Measurements from ENCODE around the gene SMR3B. TPM values are rescaled to one million over a fixed set of nuclear protein-coding genes. Genes with fewer than 3 reads are reported as not detected.

The SMR3B gene
- total RNA-seq = not detected
- total RNA-seq (2013) = not detected
- total RNA-seq = 0 to 0.06 (median 0) reads per million in 29 experiments

GRCh38 chr4:70382691-70383181 lies at the start of gene SMR3B:
Gene SMR3B, plus strand, starts transcription at chr4:70383131. Its CDS starts 1,380 bp downstream, at chr4:70384511.
- no peak within 1 kb of the TSS for H3K4me3 ChIP-seq (ENCODE audit: control insufficient read depth in 1 of 2, extremely low read depth in 1 of 2, low read length in 1 of 2)
- ATAC-seq (replicated peaks in 1 of 4) = no peak
- H3K27ac ChIP-seq (ENCODE audit: low read length) = no peak within 1 kb of the TSS
- H3K4me1 ChIP-seq (ENCODE audit: control insufficient read depth in 1 of 2, extremely low read depth in 1 of 2, insufficient read depth in 2 of 2, low read length in 2 of 2) = no peaks in the 10 kb centered on the region
- ChIA-PET CTCF (no interaction called here), POLR2A (no interaction called here)
- H3K27me3 ChIP-seq (replicated peaks in 1 of 2; ENCODE audit: control insufficient read depth in 2 of 2, extremely low read depth in 1 of 2, insufficient read depth in 2 of 2, low read length in 1 of 2) = no peaks in the 10 kb centered on the region
- WGBS (ENCODE audit: insufficient coverage) = 56% methylated on average over 3 of the region's 5 CpGs
- DNase-seq = no peak
- Mint-ChIP-seq H3K27me3 (no peaks in the 10 kb centered on the region), H3K4me3 (no peak within 1 kb of the TSS), H3K27ac (no peak within 1 kb of the TSS), H3K9me3 (no peaks in the 10 kb centered on the region), H3K36me3 (no peaks in the 10 kb centered on the region), H3K4me1 (no peaks in the 10 kb centered on the region)
- H3K36me3 ChIP-seq (ENCODE audit: control insufficient read depth in 2 of 2, extremely low read depth in 1 of 2, insufficient read depth in 1 of 2, low read length in 1 of 2) = no peaks in the 10 kb centered on the region
- no peaks in the 10 kb centered on the region for H3K9me3 ChIP-seq

- Mint-ChIP-seq H3K27me3 (no peaks in the 10 kb centered on the region), H3K36me3 (no peaks in the 10 kb centered on the region), H3K9me3 (no peaks in the 10 kb centered on the region), H3K4me3 (no peak within 1 kb of the TSS), H3K27ac (no peak within 1 kb of the TSS), H3K4me1 (no peaks in the 10 kb centered on the region)
- no peak for DNase-seq
- CTCF ChIA-PET = no interaction called here
- no peaks in the 10 kb centered on the region for H3K36me3 ChIP-seq (ENCODE audit: control insufficient read depth in 2 of 2, extremely low read depth in 1 of 2, insufficient read depth in 1 of 2, low read length in 1 of 2)
- POLR2A ChIA-PET = no interaction called here
- H3K27ac ChIP-seq (ENCODE audit: low read length) = no peak within 1 kb of the TSS
- no peak for ATAC-seq (replicated peaks in 1 of 4)
- no peak within 1 kb of the TSS for H3K4me3 ChIP-seq (ENCODE audit: control insufficient read depth in 1 of 2, extremely low read depth in 1 of 2, low read length in 1 of 2)
- 90% methylated on average over 3 of the region's 3 CpGs for WGBS (ENCODE audit: insufficient coverage)
- H3K27me3 ChIP-seq (replicated peaks in 1 of 2; ENCODE audit: control insufficient read depth in 2 of 2, extremely low read depth in 1 of 2, insufficient read depth in 2 of 2, low read length in 1 of 2) = no peaks in the 10 kb centered on the region
- no peaks in the 10 kb centered on the region for H3K9me3 ChIP-seq
- no peaks in the 10 kb centered on the region for H3K4me1 ChIP-seq (ENCODE audit: control insufficient read depth in 1 of 2, extremely low read depth in 1 of 2, insufficient read depth in 2 of 2, low read length in 2 of 2)
Observed at GRCh38 chr4:70334681-70335080, 48.2 kb upstream of the SMR3B start, which contains the start of gene CABS1. Gene CABS1, plus strand, starts transcription at chr4:70334981. Its CDS starts 59 bp downstream, at chr4:70335040.

GRCh38 chr4:70336043-70336442 lies 46.9 kb upstream of the SMR3B start:
- Histone ChIP-seq H3K9me3 (no peaks in the 10 kb centered on the region), H3K27ac (ENCODE audit: low read length) (no peak overlapping the region), H3K36me3 (ENCODE audit: control insufficient read depth in 2 of 2, extremely low read depth in 1 of 2, insufficient read depth in 1 of 2, low read length in 1 of 2) (no peaks in the 10 kb centered on the region), H3K27me3 (replicated peaks in 1 of 2; ENCODE audit: control insufficient read depth in 2 of 2, extremely low read depth in 1 of 2, insufficient read depth in 2 of 2, low read length in 1 of 2) (no peaks in the 10 kb centered on the region), H3K4me1 (ENCODE audit: control insufficient read depth in 1 of 2, extremely low read depth in 1 of 2, insufficient read depth in 2 of 2, low read length in 2 of 2) (no peaks in the 10 kb centered on the region), H3K4me3 (ENCODE audit: control insufficient read depth in 1 of 2, extremely low read depth in 1 of 2, low read length in 1 of 2) (no peak overlapping the region)
- Mint-ChIP-seq H3K9me3 (no peaks in the 10 kb centered on the region), H3K36me3 (no peaks in the 10 kb centered on the region), H3K4me1 (no peaks in the 10 kb centered on the region), H3K27ac (no peak overlapping the region), H3K4me3 (no peak overlapping the region), H3K27me3 (no peaks in the 10 kb centered on the region)
- no peak for ATAC-seq (replicated peaks in 1 of 4)
- ChIA-PET POLR2A (no interaction called here), CTCF (no interaction called here)
- WGBS (ENCODE audit: insufficient coverage) = no CpG with 5 or more reads among the region's 5 CpGs
- DNase-seq = no peak

GRCh38 chr4:70337886-70338420 lies 45.0 kb upstream of the SMR3B start:
- H3K27ac ChIP-seq (ENCODE audit: low read length) = no peak overlapping the region
- H3K36me3 Mint-ChIP-seq = no peaks in the 10 kb centered on the region
- no peaks in the 10 kb centered on the region for H3K4me1 Mint-ChIP-seq
- H3K27ac Mint-ChIP-seq = no peak overlapping the region
- H3K36me3 ChIP-seq (ENCODE audit: control insufficient read depth in 2 of 2, extremely low read depth in 1 of 2, insufficient read depth in 1 of 2, low read length in 1 of 2) = no peaks in the 10 kb centered on the region
- H3K4me3 ChIP-seq (ENCODE audit: control insufficient read depth in 1 of 2, extremely low read depth in 1 of 2, low read length in 1 of 2) = no peak overlapping the region
- ChIA-PET POLR2A (no interaction called here), CTCF (no interaction called here)
- DNase-seq (no peak), ATAC-seq (replicated peaks in 1 of 4) (no peak)
- no peaks in the 10 kb centered on the region for H3K4me1 ChIP-seq (ENCODE audit: control insufficient read depth in 1 of 2, extremely low read depth in 1 of 2, insufficient read depth in 2 of 2, low read length in 2 of 2)
- H3K9me3 ChIP-seq = no peaks in the 10 kb centered on the region
- H3K9me3 Mint-ChIP-seq = peaks cover 0 to 3% (median 0%) of the 10 kb centered on the region in 3 donors
- WGBS (ENCODE audit: insufficient coverage) = no CpG with 5 or more reads among the region's 1 CpG
- H3K27me3 ChIP-seq (replicated peaks in 1 of 2; ENCODE audit: control insufficient read depth in 2 of 2, extremely low read depth in 1 of 2, insufficient read depth in 2 of 2, low read length in 1 of 2) = no peaks in the 10 kb centered on the region
- no peaks in the 10 kb centered on the region for H3K27me3 Mint-ChIP-seq
- no peak overlapping the region for H3K4me3 Mint-ChIP-seq

GRCh38 chr4:70356185-70356584 lies 26.7 kb upstream of the SMR3B start:
- ChIA-PET POLR2A (no interaction called here), CTCF (no interaction called here)
- Histone ChIP-seq H3K27ac (ENCODE audit: low read length) (no peak overlapping the region), H3K4me1 (ENCODE audit: control insufficient read depth in 1 of 2, extremely low read depth in 1 of 2, insufficient read depth in 2 of 2, low read length in 2 of 2) (no peaks in the 10 kb centered on the region), H3K4me3 (ENCODE audit: control insufficient read depth in 1 of 2, extremely low read depth in 1 of 2, low read length in 1 of 2) (no peak overlapping the region), H3K36me3 (ENCODE audit: control insufficient read depth in 2 of 2, extremely low read depth in 1 of 2, insufficient read depth in 1 of 2, low read length in 1 of 2) (no peaks in the 10 kb centered on the region), H3K9me3 (no peaks in the 10 kb centered on the region), H3K27me3 (replicated peaks in 1 of 2; ENCODE audit: control insufficient read depth in 2 of 2, extremely low read depth in 1 of 2, insufficient read depth in 2 of 2, low read length in 1 of 2) (no peaks in the 10 kb centered on the region)
- no peak for ATAC-seq (replicated peaks in 1 of 4)
- Mint-ChIP-seq H3K36me3 (no peaks in the 10 kb centered on the region), H3K4me3 (no peak overlapping the region), H3K27me3 (no peaks in the 10 kb centered on the region), H3K27ac (no peak overlapping the region), H3K9me3 (peaks cover 0 to 2% (median 0%) of the 10 kb centered on the region in 3 donors), H3K4me1 (no peaks in the 10 kb centered on the region)
- no peak for DNase-seq
- WGBS (ENCODE audit: insufficient coverage) = 80% methylated on average over 1 of the region's 1 CpG

- Histone ChIP-seq H3K9me3 (no peaks in the 10 kb centered on the region), H3K4me3 (ENCODE audit: control insufficient read depth in 1 of 2, extremely low read depth in 1 of 2, low read length in 1 of 2) (no peak overlapping the region), H3K27me3 (replicated peaks in 1 of 2; ENCODE audit: control insufficient read depth in 2 of 2, extremely low read depth in 1 of 2, insufficient read depth in 2 of 2, low read length in 1 of 2) (no peaks in the 10 kb centered on the region), H3K4me1 (ENCODE audit: control insufficient read depth in 1 of 2, extremely low read depth in 1 of 2, insufficient read depth in 2 of 2, low read length in 2 of 2) (no peaks in the 10 kb centered on the region), H3K36me3 (ENCODE audit: control insufficient read depth in 2 of 2, extremely low read depth in 1 of 2, insufficient read depth in 1 of 2, low read length in 1 of 2) (no peaks in the 10 kb centered on the region), H3K27ac (ENCODE audit: low read length) (no peak overlapping the region)
- H3K27ac Mint-ChIP-seq = no peak overlapping the region
- ChIA-PET POLR2A (interaction anchor here in 1 of 2 donors (0.6 kb wide), 1 partner anchor 12 kb away, joined by 5 read pairs; no protein-coding TSS in a partner anchor), CTCF (no interaction called here)
- no peak overlapping the region for H3K4me3 Mint-ChIP-seq
- DNase-seq (no peak), ATAC-seq (replicated peaks in 1 of 4) (no peak)
- WGBS (ENCODE audit: insufficient coverage) = no CpG with 5 or more reads among the region's 3 CpGs
- peaks cover 0 to 2% of the 10 kb centered on the region in 2 donors for H3K27me3 Mint-ChIP-seq
- no peaks in the 10 kb centered on the region for H3K4me1 Mint-ChIP-seq
- H3K9me3 Mint-ChIP-seq = peaks cover 0 to 2% (median 2%) of the 10 kb centered on the region in 3 donors
- no peaks in the 10 kb centered on the region for H3K36me3 Mint-ChIP-seq
Observed at GRCh38 chr4:70359115-70359661, 23.7 kb upstream of the SMR3B start.
